ENCODE results near the gene PLA2G2C.

The PLA2G2C gene

DNA sequence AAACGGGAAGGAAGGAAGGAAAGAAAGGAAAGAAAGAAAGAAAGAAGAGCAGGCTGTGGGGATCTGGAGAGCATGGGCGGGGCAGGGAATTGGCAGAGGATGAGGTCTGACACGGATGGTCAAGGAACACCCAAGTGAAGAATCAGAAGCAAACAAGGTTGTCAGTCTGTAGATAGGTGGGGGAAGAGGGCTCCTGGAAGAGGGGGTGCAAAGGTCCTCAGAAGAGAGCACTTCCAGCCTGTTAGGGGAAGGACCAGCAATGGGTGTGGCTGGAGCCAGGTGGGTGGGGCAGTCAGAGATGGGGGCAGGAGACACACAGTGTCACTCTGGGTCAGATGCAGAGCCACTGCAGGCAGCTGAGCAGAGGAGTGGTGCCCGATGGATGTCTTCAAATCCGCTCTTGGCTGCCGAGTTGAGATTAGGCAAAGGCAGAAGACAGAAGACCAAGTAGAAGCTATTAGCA, 11.0 kb upstream of the PLA2G2C start:
- no peak for TF ChIP-seq ZC3H10 (CRISPR knock-in tag; IDR thresholded peaks at IDR 0.05)
- no peak for TF ChIP-seq SNAI2 (CRISPR knock-in tag; IDR thresholded peaks at IDR 0.05)
- TF ChIP-seq ZNF565 (CRISPR knock-in tag; conservative IDR thresholded peaks at IDR 0.05; ENCODE audit: low read depth) = no peak
- TF ChIP-seq, protein P1, sequence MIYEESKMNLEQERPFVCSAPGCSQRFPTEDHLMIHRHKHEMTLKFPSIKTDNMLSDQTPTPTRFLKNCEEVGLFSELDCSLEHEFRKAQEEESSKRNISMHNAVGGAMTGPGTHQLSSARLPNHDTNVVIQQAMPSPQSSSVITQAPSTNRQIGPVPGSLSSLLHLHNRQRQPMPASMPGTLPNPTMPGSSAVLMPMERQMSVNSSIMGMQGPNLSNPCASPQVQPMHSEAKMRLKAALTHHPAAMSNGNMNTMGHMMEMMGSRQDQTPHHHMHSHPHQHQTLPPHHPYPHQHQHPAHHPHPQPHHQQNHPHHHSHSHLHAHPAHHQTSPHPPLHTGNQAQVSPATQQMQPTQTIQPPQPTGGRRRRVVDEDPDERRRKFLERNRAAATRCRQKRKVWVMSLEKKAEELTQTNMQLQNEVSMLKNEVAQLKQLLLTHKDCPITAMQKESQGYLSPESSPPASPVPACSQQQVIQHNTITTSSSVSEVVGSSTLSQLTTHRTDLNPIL (CRISPR knock-in tag; IDR thresholded peaks at IDR 0.05; ENCODE audit: low read depth) = no peak
- no peak for TF ChIP-seq ZNF8 (CRISPR knock-in tag; IDR thresholded peaks at IDR 0.05)
- TF ChIP-seq GLIS3 (CRISPR knock-in tag; IDR thresholded peaks at IDR 0.05) = no peak
- TF ChIP-seq ZFP3 (CRISPR knock-in tag; IDR thresholded peaks at IDR 0.05) = no peak
- TF ChIP-seq PPARA (CRISPR knock-in tag; IDR thresholded peaks at IDR 0.05; ENCODE audit: borderline replicate concordance) = no peak
- no peak for ATAC-seq

- TF ChIP-seq ISL1 (CRISPR knock-in tag; IDR thresholded peaks at IDR 0.05) (no peak), TSHZ2 (CRISPR knock-in tag; IDR thresholded peaks at IDR 0.05) (no peak), ZNF70 (CRISPR knock-in tag; IDR thresholded peaks at IDR 0.05) (no peak), OSR1 (CRISPR knock-in tag; IDR thresholded peaks at IDR 0.05) (no peak), GLIS3 (CRISPR knock-in tag; IDR thresholded peaks at IDR 0.05) (no peak), ZFP30 (CRISPR knock-in tag; IDR thresholded peaks at IDR 0.05) (no peak)
- ATAC-seq = no peak
Measured at GRCh38 chr1:20195462-20195780, 9.1 kb upstream of the PLA2G2C start.

GRCh38 chr1:20194757-20195461, 8.6 kb upstream of the PLA2G2C start:
- TF ChIP-seq TSHZ2 (CRISPR knock-in tag; IDR thresholded peaks at IDR 0.05) = no peak
- TF ChIP-seq ZC3H10 (CRISPR knock-in tag; IDR thresholded peaks at IDR 0.05) = no peak
- no peak for TF ChIP-seq CSDC2 (CRISPR knock-in tag; IDR thresholded peaks at IDR 0.05)
- TF ChIP-seq, protein P2, sequence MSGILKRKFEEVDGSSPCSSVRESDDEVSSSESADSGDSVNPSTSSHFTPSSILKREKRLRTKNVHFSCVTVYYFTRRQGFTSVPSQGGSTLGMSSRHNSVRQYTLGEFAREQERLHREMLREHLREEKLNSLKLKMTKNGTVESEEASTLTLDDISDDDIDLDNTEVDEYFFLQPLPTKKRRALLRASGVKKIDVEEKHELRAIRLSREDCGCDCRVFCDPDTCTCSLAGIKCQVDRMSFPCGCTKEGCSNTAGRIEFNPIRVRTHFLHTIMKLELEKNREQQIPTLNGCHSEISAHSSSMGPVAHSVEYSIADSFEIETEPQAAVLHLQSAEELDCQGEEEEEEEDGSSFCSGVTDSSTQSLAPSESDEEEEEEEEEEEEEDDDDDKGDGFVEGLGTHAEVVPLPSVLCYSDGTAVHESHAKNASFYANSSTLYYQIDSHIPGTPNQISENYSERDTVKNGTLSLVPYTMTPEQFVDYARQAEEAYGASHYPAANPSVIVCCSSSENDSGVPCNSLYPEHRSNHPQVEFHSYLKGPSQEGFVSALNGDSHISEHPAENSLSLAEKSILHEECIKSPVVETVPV (CRISPR knock-in tag; IDR thresholded peaks at IDR 0.05) = no peak
- TF ChIP-seq ZFP3 (CRISPR knock-in tag; IDR thresholded peaks at IDR 0.05) = no peak
- TF ChIP-seq, protein P3, sequence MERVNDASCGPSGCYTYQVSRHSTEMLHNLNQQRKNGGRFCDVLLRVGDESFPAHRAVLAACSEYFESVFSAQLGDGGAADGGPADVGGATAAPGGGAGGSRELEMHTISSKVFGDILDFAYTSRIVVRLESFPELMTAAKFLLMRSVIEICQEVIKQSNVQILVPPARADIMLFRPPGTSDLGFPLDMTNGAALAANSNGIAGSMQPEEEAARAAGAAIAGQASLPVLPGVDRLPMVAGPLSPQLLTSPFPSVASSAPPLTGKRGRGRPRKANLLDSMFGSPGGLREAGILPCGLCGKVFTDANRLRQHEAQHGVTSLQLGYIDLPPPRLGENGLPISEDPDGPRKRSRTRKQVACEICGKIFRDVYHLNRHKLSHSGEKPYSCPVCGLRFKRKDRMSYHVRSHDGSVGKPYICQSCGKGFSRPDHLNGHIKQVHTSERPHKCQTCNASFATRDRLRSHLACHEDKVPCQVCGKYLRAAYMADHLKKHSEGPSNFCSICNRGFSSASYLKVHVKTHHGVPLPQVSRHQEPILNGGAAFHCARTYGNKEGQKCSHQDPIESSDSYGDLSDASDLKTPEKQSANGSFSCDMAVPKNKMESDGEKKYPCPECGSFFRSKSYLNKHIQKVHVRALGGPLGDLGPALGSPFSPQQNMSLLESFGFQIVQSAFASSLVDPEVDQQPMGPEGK (CRISPR knock-in tag; IDR thresholded peaks at IDR 0.05; ENCODE audit: borderline replicate concordance) = no peak
- ATAC-seq = peak; percentile 83

- no peak for ATAC-seq
- TF ChIP-seq TSHZ2 (CRISPR knock-in tag; IDR thresholded peaks at IDR 0.05) (no peak), ZNF565 (CRISPR knock-in tag; conservative IDR thresholded peaks at IDR 0.05; ENCODE audit: low read depth) (no peak), OSR1 (CRISPR knock-in tag; IDR thresholded peaks at IDR 0.05) (no peak), ESRRG (CRISPR knock-in tag; IDR thresholded peaks at IDR 0.05) (no peak), ZNF70 (CRISPR knock-in tag; IDR thresholded peaks at IDR 0.05) (no peak), ZFP30 (CRISPR knock-in tag; IDR thresholded peaks at IDR 0.05) (no peak), ZC3H10 (CRISPR knock-in tag; IDR thresholded peaks at IDR 0.05) (no peak), ISL1 (CRISPR knock-in tag; IDR thresholded peaks at IDR 0.05) (no peak), CSDC2 (CRISPR knock-in tag; IDR thresholded peaks at IDR 0.05) (no peak), ARNTL (CRISPR knock-in tag; IDR thresholded peaks at IDR 0.05; ENCODE audit: borderline replicate concordance, low read depth) (no peak), RARB (CRISPR knock-in tag; IDR thresholded peaks at IDR 0.05) (no peak), ZFP3 (CRISPR knock-in tag; IDR thresholded peaks at IDR 0.05) (no peak)
- TF ChIP-seq, protein P4, sequence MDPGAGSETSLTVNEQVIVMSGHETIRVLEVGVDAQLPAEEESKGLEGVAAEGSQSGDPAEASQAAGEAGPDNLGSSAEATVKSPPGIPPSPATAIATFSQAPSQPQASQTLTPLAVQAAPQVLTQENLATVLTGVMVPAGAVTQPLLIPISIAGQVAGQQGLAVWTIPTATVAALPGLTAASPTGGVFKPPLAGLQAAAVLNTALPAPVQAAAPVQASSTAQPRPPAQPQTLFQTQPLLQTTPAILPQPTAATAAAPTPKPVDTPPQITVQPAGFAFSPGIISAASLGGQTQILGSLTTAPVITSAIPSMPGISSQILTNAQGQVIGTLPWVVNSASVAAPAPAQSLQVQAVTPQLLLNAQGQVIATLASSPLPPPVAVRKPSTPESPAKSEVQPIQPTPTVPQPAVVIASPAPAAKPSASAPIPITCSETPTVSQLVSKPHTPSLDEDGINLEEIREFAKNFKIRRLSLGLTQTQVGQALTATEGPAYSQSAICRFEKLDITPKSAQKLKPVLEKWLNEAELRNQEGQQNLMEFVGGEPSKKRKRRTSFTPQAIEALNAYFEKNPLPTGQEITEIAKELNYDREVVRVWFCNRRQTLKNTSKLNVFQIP (CRISPR knock-in tag; IDR thresholded peaks at IDR 0.05; ENCODE audit: borderline replicate concordance, low read depth) = no peak
Measured at GRCh38 chr1:20194224-20194623, 7.9 kb upstream of the PLA2G2C start.
